ENCODE measurements around the gene COP1. TPM values are rescaled to one million over a fixed set of nuclear protein-coding genes. Genes with fewer than 3 reads are reported as not detected.

COP1 gene
- total RNA-seq, 1 experiment from 2014 or later: 36.0 TPM

DNA sequence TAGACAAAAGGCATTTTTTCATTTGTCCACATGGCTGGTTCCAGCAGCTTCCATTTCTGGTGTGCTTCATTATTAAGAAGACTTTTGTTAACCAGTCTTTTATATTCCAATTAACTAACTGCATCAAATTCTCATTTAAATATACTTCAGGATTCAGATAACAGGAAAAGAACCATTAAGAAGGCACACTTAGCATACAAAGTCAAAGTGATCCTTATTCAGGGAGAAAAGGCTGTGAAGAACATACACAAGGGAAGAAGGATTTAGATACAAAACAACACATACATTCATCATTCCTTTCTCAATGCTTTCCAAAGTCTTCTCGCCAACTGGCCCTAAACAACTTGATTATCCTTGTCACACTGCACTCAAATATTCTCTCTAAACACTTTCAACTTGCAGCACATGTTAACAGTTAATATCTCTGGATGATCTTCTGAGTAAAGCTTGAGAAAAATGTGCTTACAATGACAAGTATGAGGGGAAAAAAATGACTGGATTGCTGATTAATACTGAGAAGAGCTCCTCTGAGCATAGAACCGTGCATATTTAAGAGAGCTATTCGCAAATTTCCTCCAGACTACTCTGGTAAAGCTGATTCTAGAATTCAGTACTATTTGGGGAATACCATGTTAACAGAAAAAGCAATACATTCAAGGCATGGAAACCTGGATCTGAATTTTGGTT is 238.5 kb downstream of the COP1 start:
- no peak for ATAC-seq
- ChIA-PET CTCF (interaction anchor here (0.5 kb wide), 1 partner anchor 11 kb away, joined by 4 read pairs; no protein-coding TSS in a partner anchor), POLR2A (no interaction called here)
- no peaks in the 10 kb centered on the region for H3K4me1 Mint-ChIP-seq
- H3K9me3 Mint-ChIP-seq: no peaks in the 10 kb centered on the region
- H3K27ac Mint-ChIP-seq: no peak overlapping the region
- peaks cover 8% of the 10 kb centered on the region for H3K36me3 Mint-ChIP-seq
- no peak for DNase-seq (ENCODE audit: low spot score)
- no peak for TF ChIP-seq IRF2 (CRISPR knock-in tag; IDR thresholded peaks at IDR 0.05; ENCODE audit: borderline replicate concordance, low read depth)
- TF ChIP-seq, protein P1, sequence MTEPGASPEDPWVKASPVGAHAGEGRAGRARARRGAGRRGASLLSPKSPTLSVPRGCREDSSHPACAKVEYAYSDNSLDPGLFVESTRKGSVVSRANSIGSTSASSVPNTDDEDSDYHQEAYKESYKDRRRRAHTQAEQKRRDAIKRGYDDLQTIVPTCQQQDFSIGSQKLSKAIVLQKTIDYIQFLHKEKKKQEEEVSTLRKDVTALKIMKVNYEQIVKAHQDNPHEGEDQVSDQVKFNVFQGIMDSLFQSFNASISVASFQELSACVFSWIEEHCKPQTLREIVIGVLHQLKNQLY (CRISPR knock-in tag; IDR thresholded peaks at IDR 0.05): no peak
- TF ChIP-seq PRRX2 (CRISPR knock-in tag; IDR thresholded peaks at IDR 0.05): no peak
- no peak overlapping the region for H3K4me3 Mint-ChIP-seq
- no peaks in the 10 kb centered on the region for H3K27me3 Mint-ChIP-seq (ENCODE audit: low read depth)

DNA sequence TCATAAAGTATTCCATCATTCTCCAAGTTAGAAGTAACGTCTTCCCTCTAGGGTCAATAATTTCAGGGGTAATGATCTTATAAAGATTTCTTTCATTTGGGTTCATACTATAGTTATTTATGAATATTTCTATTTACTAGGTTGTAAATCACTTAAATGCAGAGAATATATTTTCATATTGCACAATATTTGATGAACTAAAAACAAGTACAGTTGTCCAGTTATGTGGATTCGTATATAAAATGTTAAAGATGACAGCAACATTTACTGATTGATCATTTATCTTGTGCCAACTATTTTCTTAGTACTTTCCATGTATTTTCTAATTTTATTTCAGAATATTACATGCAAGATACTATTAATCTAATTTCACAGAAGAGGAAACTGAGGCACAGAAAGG is 243.3 kb downstream of the COP1 start:
- ATAC-seq (no peak), DNase-seq (ENCODE audit: low spot score) (no peak)
- peaks cover 2% of the 10 kb centered on the region; the same call in 1 of the 2 replicates for H3K36me3 Mint-ChIP-seq
- H3K4me3 Mint-ChIP-seq: no peak overlapping the region
- no peaks in the 10 kb centered on the region for H3K9me3 Mint-ChIP-seq
- TF ChIP-seq, protein P2, sequence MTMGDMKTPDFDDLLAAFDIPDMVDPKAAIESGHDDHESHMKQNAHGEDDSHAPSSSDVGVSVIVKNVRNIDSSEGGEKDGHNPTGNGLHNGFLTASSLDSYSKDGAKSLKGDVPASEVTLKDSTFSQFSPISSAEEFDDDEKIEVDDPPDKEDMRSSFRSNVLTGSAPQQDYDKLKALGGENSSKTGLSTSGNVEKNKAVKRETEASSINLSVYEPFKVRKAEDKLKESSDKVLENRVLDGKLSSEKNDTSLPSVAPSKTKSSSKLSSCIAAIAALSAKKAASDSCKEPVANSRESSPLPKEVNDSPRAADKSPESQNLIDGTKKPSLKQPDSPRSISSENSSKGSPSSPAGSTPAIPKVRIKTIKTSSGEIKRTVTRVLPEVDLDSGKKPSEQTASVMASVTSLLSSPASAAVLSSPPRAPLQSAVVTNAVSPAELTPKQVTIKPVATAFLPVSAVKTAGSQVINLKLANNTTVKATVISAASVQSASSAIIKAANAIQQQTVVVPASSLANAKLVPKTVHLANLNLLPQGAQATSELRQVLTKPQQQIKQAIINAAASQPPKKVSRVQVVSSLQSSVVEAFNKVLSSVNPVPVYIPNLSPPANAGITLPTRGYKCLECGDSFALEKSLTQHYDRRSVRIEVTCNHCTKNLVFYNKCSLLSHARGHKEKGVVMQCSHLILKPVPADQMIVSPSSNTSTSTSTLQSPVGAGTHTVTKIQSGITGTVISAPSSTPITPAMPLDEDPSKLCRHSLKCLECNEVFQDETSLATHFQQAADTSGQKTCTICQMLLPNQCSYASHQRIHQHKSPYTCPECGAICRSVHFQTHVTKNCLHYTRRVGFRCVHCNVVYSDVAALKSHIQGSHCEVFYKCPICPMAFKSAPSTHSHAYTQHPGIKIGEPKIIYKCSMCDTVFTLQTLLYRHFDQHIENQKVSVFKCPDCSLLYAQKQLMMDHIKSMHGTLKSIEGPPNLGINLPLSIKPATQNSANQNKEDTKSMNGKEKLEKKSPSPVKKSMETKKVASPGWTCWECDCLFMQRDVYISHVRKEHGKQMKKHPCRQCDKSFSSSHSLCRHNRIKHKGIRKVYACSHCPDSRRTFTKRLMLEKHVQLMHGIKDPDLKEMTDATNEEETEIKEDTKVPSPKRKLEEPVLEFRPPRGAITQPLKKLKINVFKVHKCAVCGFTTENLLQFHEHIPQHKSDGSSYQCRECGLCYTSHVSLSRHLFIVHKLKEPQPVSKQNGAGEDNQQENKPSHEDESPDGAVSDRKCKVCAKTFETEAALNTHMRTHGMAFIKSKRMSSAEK (CRISPR knock-in tag; IDR thresholded peaks at IDR 0.05; ENCODE audit: borderline replicate concordance): no peak
- TF ChIP-seq, protein P3, sequence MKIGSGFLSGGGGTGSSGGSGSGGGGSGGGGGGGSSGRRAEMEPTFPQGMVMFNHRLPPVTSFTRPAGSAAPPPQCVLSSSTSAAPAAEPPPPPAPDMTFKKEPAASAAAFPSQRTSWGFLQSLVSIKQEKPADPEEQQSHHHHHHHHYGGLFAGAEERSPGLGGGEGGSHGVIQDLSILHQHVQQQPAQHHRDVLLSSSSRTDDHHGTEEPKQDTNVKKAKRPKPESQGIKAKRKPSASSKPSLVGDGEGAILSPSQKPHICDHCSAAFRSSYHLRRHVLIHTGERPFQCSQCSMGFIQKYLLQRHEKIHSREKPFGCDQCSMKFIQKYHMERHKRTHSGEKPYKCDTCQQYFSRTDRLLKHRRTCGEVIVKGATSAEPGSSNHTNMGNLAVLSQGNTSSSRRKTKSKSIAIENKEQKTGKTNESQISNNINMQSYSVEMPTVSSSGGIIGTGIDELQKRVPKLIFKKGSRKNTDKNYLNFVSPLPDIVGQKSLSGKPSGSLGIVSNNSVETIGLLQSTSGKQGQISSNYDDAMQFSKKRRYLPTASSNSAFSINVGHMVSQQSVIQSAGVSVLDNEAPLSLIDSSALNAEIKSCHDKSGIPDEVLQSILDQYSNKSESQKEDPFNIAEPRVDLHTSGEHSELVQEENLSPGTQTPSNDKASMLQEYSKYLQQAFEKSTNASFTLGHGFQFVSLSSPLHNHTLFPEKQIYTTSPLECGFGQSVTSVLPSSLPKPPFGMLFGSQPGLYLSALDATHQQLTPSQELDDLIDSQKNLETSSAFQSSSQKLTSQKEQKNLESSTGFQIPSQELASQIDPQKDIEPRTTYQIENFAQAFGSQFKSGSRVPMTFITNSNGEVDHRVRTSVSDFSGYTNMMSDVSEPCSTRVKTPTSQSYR (CRISPR knock-in tag; IDR thresholded peaks at IDR 0.05): no peak
- TF ChIP-seq, protein P4, sequence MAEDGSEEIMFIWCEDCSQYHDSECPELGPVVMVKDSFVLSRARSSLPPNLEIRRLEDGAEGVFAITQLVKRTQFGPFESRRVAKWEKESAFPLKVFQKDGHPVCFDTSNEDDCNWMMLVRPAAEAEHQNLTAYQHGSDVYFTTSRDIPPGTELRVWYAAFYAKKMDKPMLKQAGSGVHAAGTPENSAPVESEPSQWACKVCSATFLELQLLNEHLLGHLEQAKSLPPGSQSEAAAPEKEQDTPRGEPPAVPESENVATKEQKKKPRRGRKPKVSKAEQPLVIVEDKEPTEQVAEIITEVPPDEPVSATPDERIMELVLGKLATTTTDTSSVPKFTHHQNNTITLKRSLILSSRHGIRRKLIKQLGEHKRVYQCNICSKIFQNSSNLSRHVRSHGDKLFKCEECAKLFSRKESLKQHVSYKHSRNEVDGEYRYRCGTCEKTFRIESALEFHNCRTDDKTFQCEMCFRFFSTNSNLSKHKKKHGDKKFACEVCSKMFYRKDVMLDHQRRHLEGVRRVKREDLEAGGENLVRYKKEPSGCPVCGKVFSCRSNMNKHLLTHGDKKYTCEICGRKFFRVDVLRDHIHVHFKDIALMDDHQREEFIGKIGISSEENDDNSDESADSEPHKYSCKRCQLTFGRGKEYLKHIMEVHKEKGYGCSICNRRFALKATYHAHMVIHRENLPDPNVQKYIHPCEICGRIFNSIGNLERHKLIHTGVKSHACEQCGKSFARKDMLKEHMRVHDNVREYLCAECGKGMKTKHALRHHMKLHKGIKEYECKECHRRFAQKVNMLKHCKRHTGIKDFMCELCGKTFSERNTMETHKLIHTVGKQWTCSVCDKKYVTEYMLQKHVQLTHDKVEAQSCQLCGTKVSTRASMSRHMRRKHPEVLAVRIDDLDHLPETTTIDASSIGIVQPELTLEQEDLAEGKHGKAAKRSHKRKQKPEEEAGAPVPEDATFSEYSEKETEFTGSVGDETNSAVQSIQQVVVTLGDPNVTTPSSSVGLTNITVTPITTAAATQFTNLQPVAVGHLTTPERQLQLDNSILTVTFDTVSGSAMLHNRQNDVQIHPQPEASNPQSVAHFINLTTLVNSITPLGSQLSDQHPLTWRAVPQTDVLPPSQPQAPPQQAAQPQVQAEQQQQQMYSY (CRISPR knock-in tag; IDR thresholded peaks at IDR 0.05): no peak
- no peak for TF ChIP-seq TP53 (CRISPR knock-in tag; IDR thresholded peaks at IDR 0.05)
- TF ChIP-seq NFATC4 (CRISPR knock-in tag; IDR thresholded peaks at IDR 0.05): no peak
- POLR2A ChIA-PET: no interaction called here
- H3K4me1 Mint-ChIP-seq: peaks cover 19% of the 10 kb centered on the region
- no peak overlapping the region for H3K27ac Mint-ChIP-seq
- H3K27me3 Mint-ChIP-seq (ENCODE audit: low read depth): no peaks in the 10 kb centered on the region
- CTCF ChIA-PET: no interaction called here

DNA sequence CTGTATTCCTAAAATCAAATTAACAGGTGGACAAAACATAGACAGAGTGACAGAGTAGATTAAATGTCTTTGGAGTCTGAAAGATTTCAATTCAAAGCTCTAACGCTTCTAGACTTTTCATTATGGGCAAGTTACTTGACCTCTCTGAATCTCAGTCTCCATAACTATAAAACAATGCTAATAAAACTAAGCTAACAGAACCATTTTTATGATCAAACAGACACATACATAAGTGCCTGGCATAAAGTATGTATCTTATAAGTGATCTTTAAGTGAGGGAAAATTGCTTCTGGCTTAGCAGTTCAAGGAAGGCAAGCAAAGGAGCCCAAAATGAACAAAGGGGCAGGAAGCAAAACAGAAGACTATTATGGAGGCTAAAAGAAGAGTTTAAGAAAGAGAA is 246.9 kb downstream of the COP1 start:
- Mint-ChIP-seq H3K27me3 (ENCODE audit: low read depth) (no peaks in the 10 kb centered on the region), H3K4me3 (no peak overlapping the region), H3K4me1 (peaks cover 19% of the 10 kb centered on the region), H3K36me3 (peaks cover 2% of the 10 kb centered on the region; the same call in 1 of the 2 replicates), H3K27ac (no peak overlapping the region), H3K9me3 (no peaks in the 10 kb centered on the region)
- ChIA-PET CTCF (no interaction called here), POLR2A (no interaction called here)
- DNase-seq (ENCODE audit: low spot score) (no peak), ATAC-seq (no peak)
- TF ChIP-seq, protein P5, sequence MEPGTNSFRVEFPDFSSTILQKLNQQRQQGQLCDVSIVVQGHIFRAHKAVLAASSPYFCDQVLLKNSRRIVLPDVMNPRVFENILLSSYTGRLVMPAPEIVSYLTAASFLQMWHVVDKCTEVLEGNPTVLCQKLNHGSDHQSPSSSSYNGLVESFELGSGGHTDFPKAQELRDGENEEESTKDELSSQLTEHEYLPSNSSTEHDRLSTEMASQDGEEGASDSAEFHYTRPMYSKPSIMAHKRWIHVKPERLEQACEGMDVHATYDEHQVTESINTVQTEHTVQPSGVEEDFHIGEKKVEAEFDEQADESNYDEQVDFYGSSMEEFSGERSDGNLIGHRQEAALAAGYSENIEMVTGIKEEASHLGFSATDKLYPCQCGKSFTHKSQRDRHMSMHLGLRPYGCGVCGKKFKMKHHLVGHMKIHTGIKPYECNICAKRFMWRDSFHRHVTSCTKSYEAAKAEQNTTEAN (CRISPR knock-in tag; IDR thresholded peaks at IDR 0.05): no peak
- TF ChIP-seq SP1 (CRISPR knock-in tag; conservative IDR thresholded peaks at IDR 0.05): no peak
- TF ChIP-seq, protein P6, sequence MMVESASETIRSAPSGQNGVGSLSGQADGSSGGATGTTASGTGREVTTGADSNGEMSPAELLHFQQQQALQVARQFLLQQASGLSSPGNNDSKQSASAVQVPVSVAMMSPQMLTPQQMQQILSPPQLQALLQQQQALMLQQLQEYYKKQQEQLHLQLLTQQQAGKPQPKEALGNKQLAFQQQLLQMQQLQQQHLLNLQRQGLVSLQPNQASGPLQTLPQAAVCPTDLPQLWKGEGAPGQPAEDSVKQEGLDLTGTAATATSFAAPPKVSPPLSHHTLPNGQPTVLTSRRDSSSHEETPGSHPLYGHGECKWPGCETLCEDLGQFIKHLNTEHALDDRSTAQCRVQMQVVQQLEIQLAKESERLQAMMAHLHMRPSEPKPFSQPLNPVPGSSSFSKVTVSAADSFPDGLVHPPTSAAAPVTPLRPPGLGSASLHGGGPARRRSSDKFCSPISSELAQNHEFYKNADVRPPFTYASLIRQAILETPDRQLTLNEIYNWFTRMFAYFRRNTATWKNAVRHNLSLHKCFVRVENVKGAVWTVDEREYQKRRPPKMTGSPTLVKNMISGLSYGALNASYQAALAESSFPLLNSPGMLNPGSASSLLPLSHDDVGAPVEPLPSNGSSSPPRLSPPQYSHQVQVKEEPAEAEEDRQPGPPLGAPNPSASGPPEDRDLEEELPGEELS (CRISPR knock-in tag; IDR thresholded peaks at IDR 0.05): no peak
- TF ChIP-seq, protein P7, sequence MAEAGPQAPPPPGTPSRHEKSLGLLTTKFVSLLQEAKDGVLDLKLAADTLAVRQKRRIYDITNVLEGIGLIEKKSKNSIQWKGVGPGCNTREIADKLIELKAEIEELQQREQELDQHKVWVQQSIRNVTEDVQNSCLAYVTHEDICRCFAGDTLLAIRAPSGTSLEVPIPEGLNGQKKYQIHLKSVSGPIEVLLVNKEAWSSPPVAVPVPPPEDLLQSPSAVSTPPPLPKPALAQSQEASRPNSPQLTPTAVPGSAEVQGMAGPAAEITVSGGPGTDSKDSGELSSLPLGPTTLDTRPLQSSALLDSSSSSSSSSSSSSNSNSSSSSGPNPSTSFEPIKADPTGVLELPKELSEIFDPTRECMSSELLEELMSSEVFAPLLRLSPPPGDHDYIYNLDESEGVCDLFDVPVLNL (CRISPR knock-in tag; IDR thresholded peaks at IDR 0.05; ENCODE audit: borderline replicate concordance, low read depth): no peak
- TF ChIP-seq ZNF121 (CRISPR knock-in tag; IDR thresholded peaks at IDR 0.05): no peak
